Astrocyte (in vitro differentiated cells and primary cell): ENCODE results near the gene TOMM70.

Experiments used
- EZH2 ChIP-seq: IDR thresholded peaks from 2 replicates; pipeline ENCODE4 v1.6.1; 2012; ENCODE audit warnings: mild to moderate bottlenecking, low read length, inconsistent platforms; ENCODE audit not compliant: insufficient read depth
- TF ChIP-seq, protein P1 (sequence below): IDR thresholded peaks from 2 replicates; pipeline ENCODE4 v1.5.1; 2011; ENCODE audit warnings: low read depth, mild to moderate bottlenecking, inconsistent platforms, low read length, moderate library complexity; ENCODE audit not compliant: insufficient read depth

DNA sequence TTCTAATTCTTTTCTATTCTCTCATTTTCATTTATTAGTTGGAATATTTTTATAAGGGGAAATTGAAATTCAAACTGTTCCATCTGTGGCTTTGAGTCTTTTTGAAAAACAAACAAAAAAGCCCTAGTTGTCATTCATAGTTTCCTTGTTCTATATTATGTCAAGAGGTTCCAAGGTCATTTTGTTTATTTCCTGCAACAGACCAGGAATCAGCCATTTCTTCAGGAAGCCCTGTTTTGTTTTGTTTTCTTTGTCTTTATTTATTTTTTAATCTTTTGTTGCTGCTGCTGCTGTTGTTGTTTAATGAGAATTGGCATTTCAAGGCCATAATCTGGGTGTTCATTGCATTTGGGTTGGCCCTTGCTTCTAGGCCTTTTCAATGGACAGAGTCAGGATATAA, 15.3 kb upstream of the TOMM70 start:
- TF ChIP-seq, protein P1, sequence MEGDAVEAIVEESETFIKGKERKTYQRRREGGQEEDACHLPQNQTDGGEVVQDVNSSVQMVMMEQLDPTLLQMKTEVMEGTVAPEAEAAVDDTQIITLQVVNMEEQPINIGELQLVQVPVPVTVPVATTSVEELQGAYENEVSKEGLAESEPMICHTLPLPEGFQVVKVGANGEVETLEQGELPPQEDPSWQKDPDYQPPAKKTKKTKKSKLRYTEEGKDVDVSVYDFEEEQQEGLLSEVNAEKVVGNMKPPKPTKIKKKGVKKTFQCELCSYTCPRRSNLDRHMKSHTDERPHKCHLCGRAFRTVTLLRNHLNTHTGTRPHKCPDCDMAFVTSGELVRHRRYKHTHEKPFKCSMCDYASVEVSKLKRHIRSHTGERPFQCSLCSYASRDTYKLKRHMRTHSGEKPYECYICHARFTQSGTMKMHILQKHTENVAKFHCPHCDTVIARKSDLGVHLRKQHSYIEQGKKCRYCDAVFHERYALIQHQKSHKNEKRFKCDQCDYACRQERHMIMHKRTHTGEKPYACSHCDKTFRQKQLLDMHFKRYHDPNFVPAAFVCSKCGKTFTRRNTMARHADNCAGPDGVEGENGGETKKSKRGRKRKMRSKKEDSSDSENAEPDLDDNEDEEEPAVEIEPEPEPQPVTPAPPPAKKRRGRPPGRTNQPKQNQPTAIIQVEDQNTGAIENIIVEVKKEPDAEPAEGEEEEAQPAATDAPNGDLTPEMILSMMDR: no peak
- no peak for TF ChIP-seq EZH2
